ENCODE data around the gene GPATCH2L. TPM values are rescaled to one million over a fixed set of nuclear protein-coding genes. Genes with fewer than 3 reads are reported as not detected.

The GPATCH2L gene
- total RNA-seq, 6 experiments from 2014 or later: 10.0 to 20.7 (median 14.7) TPM

GRCh38 chr14:76217179-76217578 is 65.5 kb downstream of the GPATCH2L start:
- TF ChIP-seq, protein P1, sequence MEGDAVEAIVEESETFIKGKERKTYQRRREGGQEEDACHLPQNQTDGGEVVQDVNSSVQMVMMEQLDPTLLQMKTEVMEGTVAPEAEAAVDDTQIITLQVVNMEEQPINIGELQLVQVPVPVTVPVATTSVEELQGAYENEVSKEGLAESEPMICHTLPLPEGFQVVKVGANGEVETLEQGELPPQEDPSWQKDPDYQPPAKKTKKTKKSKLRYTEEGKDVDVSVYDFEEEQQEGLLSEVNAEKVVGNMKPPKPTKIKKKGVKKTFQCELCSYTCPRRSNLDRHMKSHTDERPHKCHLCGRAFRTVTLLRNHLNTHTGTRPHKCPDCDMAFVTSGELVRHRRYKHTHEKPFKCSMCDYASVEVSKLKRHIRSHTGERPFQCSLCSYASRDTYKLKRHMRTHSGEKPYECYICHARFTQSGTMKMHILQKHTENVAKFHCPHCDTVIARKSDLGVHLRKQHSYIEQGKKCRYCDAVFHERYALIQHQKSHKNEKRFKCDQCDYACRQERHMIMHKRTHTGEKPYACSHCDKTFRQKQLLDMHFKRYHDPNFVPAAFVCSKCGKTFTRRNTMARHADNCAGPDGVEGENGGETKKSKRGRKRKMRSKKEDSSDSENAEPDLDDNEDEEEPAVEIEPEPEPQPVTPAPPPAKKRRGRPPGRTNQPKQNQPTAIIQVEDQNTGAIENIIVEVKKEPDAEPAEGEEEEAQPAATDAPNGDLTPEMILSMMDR (IDR thresholded peaks at IDR 0.05): no peak
- no peak for TF ChIP-seq POLR2A (IDR thresholded peaks at IDR 0.05)
- H3K27me3 ChIP-seq: no peaks in the 10 kb centered on the region
- no peaks in the 10 kb centered on the region for H3K4me1 ChIP-seq
- no peaks in the 10 kb centered on the region for H3K9me3 ChIP-seq
- no peaks in the 10 kb centered on the region for H3K36me3 ChIP-seq
- no peak overlapping the region for H3K27ac ChIP-seq
- H3K4me3 ChIP-seq: no peak overlapping the region
- 54% methylated on average over 3 of the region's 3 CpGs for WGBS (ENCODE audit: insufficient coverage, low coverage, low lambda C conversion rate, missing lambda C conversion rate)
- ATAC-seq (no peak), DNase-seq (no peak)
- intact Hi-C loops (cut with DNase I): no loop called here

GRCh38 chr14:76218662-76219061 is 66.9 kb downstream of the GPATCH2L start:
- no peaks in the 10 kb centered on the region for H3K27me3 ChIP-seq
- H3K27ac ChIP-seq: no peak overlapping the region
- no peak for DNase-seq
- H3K9me3 ChIP-seq: no peaks in the 10 kb centered on the region
- no peak for TF ChIP-seq POLR2A (IDR thresholded peaks at IDR 0.05)
- TF ChIP-seq, protein P1 (IDR thresholded peaks at IDR 0.05): no peak
- 83% methylated on average over 2 of the region's 2 CpGs for WGBS (ENCODE audit: insufficient coverage, low coverage, low lambda C conversion rate, missing lambda C conversion rate)
- no peak for ATAC-seq
- no peaks in the 10 kb centered on the region for H3K4me1 ChIP-seq
- H3K4me3 ChIP-seq: no peak overlapping the region
- intact Hi-C loops (cut with DNase I): no loop called here
- no peaks in the 10 kb centered on the region for H3K36me3 ChIP-seq

DNA sequence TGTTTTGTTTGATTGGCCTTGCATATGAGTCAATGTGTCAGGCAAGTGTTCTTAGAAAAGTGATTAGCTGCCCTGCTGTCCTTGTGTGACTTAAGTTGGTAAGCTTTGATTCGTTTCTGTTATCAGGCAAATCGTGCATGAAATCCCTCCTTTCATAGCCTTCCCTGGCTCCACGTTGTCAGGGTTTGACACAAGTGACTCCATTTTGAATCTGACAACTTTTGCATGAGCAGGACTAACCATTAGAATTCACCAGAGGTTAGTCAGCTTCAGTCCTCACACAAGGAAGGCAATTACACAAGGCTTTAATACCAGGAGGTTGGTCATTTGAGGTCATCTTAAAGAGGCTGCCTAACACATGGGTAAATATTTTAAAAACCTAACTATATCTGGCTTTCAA is 68.2 kb downstream of the GPATCH2L start:
- no peak overlapping the region for H3K27ac ChIP-seq
- peaks cover 0 to 5% (median 0%) of the 10 kb centered on the region in 4 donors for H3K9me3 ChIP-seq
- no peak overlapping the region for H3K4me3 ChIP-seq
- no peaks in the 10 kb centered on the region for H3K36me3 ChIP-seq
- intact Hi-C loops (cut with DNase I): no loop called here
- no peaks in the 10 kb centered on the region for H3K4me1 ChIP-seq
- 55% methylated on average over 2 of the region's 3 CpGs for WGBS (ENCODE audit: insufficient coverage, low coverage, low lambda C conversion rate, missing lambda C conversion rate)
- no peak for TF ChIP-seq POLR2A (IDR thresholded peaks at IDR 0.05)
- ATAC-seq (no peak), DNase-seq (no peak)
- H3K27me3 ChIP-seq: no peaks in the 10 kb centered on the region

DNA sequence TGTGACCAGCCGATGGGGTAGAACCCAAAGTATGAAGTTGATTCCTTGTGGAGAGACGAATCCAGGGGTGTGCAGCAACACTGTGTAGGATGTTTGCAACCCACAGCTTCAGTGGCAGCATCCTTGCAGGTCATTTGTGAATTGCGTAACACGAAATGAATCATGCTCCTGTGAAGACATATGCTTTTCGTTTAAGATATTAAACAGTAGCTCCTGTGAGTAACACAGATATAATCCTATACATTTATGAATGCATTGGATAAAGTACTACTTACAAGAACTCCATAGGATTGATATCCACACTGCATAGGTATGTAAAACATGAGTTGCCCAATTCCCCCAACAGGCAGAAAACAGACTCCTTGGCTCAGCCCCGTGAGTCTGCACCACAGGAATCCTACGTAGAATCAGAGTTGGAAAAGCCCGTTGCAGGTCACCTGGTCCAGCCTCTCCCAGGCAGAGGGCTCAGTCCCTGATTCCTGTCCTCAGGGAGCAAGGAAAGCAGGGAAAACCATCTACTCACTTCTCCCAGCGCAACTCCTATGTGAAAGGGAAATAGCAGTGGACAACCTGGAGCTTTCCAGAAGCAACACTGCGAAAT is 75.8 kb downstream of the GPATCH2L start:
- Histone ChIP-seq H3K27me3 (no peaks in the 10 kb centered on the region), H3K4me1 (no peaks in the 10 kb centered on the region), H3K36me3 (no peaks in the 10 kb centered on the region), H3K4me3 (no peak overlapping the region), H3K27ac (no peak overlapping the region), H3K9me3 (peaks cover 0 to 5% (median 0%) of the 10 kb centered on the region in 4 donors)
- DNase-seq (no peak), ATAC-seq (no peak)
- no peak for TF ChIP-seq POLR2A (IDR thresholded peaks at IDR 0.05)
- TF ChIP-seq, protein P1 (IDR thresholded peaks at IDR 0.05): no peak
- 74% methylated on average over 8 of the region's 10 CpGs for WGBS (ENCODE audit: insufficient coverage, low coverage, low lambda C conversion rate, missing lambda C conversion rate)
- intact Hi-C loops (cut with DNase I): no loop called here

- WGBS (ENCODE audit: insufficient coverage, low coverage, low lambda C conversion rate, missing lambda C conversion rate): 74% methylated on average over 10 of the region's 10 CpGs
- no peaks in the 10 kb centered on the region for H3K27me3 ChIP-seq
- ATAC-seq (no peak), DNase-seq (no peak)
- intact Hi-C loops (cut with DNase I): no loop called here
- no peaks in the 10 kb centered on the region for H3K4me1 ChIP-seq
- no peak overlapping the region for H3K27ac ChIP-seq
- peaks cover 0 to 5% (median 0%) of the 10 kb centered on the region in 4 donors for H3K9me3 ChIP-seq
- no peak for TF ChIP-seq POLR2A (IDR thresholded peaks at IDR 0.05)
- TF ChIP-seq, protein P1 (IDR thresholded peaks at IDR 0.05): no peak
- no peak overlapping the region for H3K4me3 ChIP-seq
- H3K36me3 ChIP-seq: no peaks in the 10 kb centered on the region
Observed at GRCh38 chr14:76228138-76228537, 76.4 kb downstream of the GPATCH2L start.
